ENCODE results near the gene PRPF8. TPM values are rescaled to one million over a fixed set of nuclear protein-coding genes. Genes with fewer than 3 reads are reported as not detected.

The PRPF8 gene
- total and polyA plus RNA-seq, 4 experiments from 2014 or later = 87.9 to 464 (median 327) TPM

GRCh38 chr17:1646199-1646875 lies 38.3 kb downstream of the PRPF8 start:
- CTCF ChIA-PET (ENCODE audit: partially characterized antibody) = interaction anchor here (1.3 to 1.7 kb wide), 2 partner anchors 15 to 75 kb away, joined by 3 read pairs; no protein-coding TSS in a partner anchor
- H3K4me3 Mint-ChIP-seq = peak overlapping the region in 2 of 8 donors; percentile 17 to 64
- intact Hi-C loops (cut with micrococcal nuclease) = loop anchor here (5.0 to 10.0 kb wide), 5 partner anchors 36 to 618 kb away; partner anchors contain the start of genes OVCA2, PRPF8 and TRARG1
- peaks cover under 1 to 10% of the 10 kb centered on the region in 2 donors for H3K36me3 Mint-ChIP-seq
- no peaks in the 10 kb centered on the region for H3K27me3 Mint-ChIP-seq
- H3K4me1 ChIP-seq (ENCODE audit: insufficient read depth, low read length) = peaks cover 28% of the 10 kb centered on the region
- H3K36me3 ChIP-seq (ENCODE audit: insufficient read depth, low read length) = peaks cover 7% of the 10 kb centered on the region
- DNase-seq = no peak
- H3K9me3 Mint-ChIP-seq = no peaks in the 10 kb centered on the region
- no peaks in the 10 kb centered on the region for H3K9me3 ChIP-seq (ENCODE audit: control insufficient read depth in 1 of 2, low read length in 2 of 2)
- peaks cover 7 to 24% (median 16%) of the 10 kb centered on the region in 4 donors for H3K4me1 Mint-ChIP-seq
- H3K27ac Mint-ChIP-seq = peak overlapping the region in 1 of 7 donors; percentile 90
- no peaks in the 10 kb centered on the region for H3K27me3 ChIP-seq (ENCODE audit: insufficient read depth, low read length)
- H3K4me3 ChIP-seq (ENCODE audit: low read length in 2 of 2) = no peak overlapping the region
- POLR2A ChIA-PET (ENCODE audit: partially characterized antibody) = interaction anchor here (1.1 to 1.7 kb wide), 2 partner anchors 17 to 38 kb away, joined by 3 to 6 read pairs; partner anchors contain the start of gene PRPF8
- no peak overlapping the region for H3K27ac ChIP-seq (ENCODE audit: low read depth, low read length)

- Mint-ChIP-seq H3K36me3 (peaks cover 0 to 1% of the 10 kb centered on the region in 2 donors), H3K27me3 (no peaks in the 10 kb centered on the region), H3K4me1 (peaks cover 9 to 27% (median 17%) of the 10 kb centered on the region in 4 donors), H3K27ac (peak within 1 kb of the TSS in 1 of 7 donors; percentile 90), H3K4me3 (peak within 1 kb of the TSS in 5 of 8 donors; percentile 70 to 94 (median 84)), H3K9me3 (no peaks in the 10 kb centered on the region)
- no peaks in the 10 kb centered on the region for H3K36me3 ChIP-seq (ENCODE audit: insufficient read depth, low read length)
- DNase-seq = no peak
- H3K27ac ChIP-seq (ENCODE audit: low read depth, low read length) = no peak within 1 kb of the TSS
- POLR2A ChIA-PET (ENCODE audit: partially characterized antibody) = interaction anchor here (1.1 to 1.7 kb wide), 2 partner anchors 16 to 39 kb away, joined by 3 to 6 read pairs; partner anchors contain the start of gene PRPF8
- H3K27me3 ChIP-seq (ENCODE audit: insufficient read depth, low read length) = no peaks in the 10 kb centered on the region
- CTCF ChIA-PET (ENCODE audit: partially characterized antibody) = interaction anchor here (1.3 to 1.7 kb wide), 2 partner anchors 14 to 76 kb away, joined by 3 read pairs; no protein-coding TSS in a partner anchor
- H3K4me3 ChIP-seq (ENCODE audit: low read length in 2 of 2) = no peak within 1 kb of the TSS
- peaks cover 28% of the 10 kb centered on the region for H3K4me1 ChIP-seq (ENCODE audit: insufficient read depth, low read length)
- intact Hi-C loops (cut with micrococcal nuclease) = loop anchor here (5.0 to 10.0 kb wide), 5 partner anchors 37 to 619 kb away; partner anchors contain the start of genes OVCA2, PRPF8 and TRARG1
- H3K9me3 ChIP-seq (ENCODE audit: control insufficient read depth in 1 of 2, low read length in 2 of 2) = no peaks in the 10 kb centered on the region
Measured at GRCh38 chr17:1645207-1646171, 39.2 kb downstream of the PRPF8 start, which contains the start of gene SCARF1. TSS of gene SCARF1 (minus strand) at chr17:1645732. CDS start at chr17:1645697, 35 bp downstream.

GRCh38 chr17:1644493-1645206 lies 40.0 kb downstream of the PRPF8 start:
- Histone ChIP-seq H3K4me3 (ENCODE audit: low read length in 2 of 2) (no peak overlapping the region), H3K4me1 (ENCODE audit: insufficient read depth, low read length) (peaks cover 21% of the 10 kb centered on the region), H3K36me3 (ENCODE audit: insufficient read depth, low read length) (no peaks in the 10 kb centered on the region), H3K27me3 (ENCODE audit: insufficient read depth, low read length) (no peaks in the 10 kb centered on the region), H3K9me3 (ENCODE audit: control insufficient read depth in 1 of 2, low read length in 2 of 2) (no peaks in the 10 kb centered on the region), H3K27ac (ENCODE audit: low read depth, low read length) (no peak overlapping the region)
- Mint-ChIP-seq H3K4me1 (peaks cover 5 to 27% (median 14%) of the 10 kb centered on the region in 4 donors), H3K36me3 (peaks cover 0 to 1% of the 10 kb centered on the region in 2 donors), H3K27ac (peak overlapping the region in 6 of 7 donors; percentile 8 to 90 (median 27)), H3K9me3 (no peaks in the 10 kb centered on the region), H3K4me3 (peak overlapping the region; percentile 69 to 94 (median 80)), H3K27me3 (no peaks in the 10 kb centered on the region)
- no peak for DNase-seq
- ChIA-PET CTCF (ENCODE audit: partially characterized antibody) (no interaction called here), POLR2A (ENCODE audit: partially characterized antibody) (interaction anchor here (0.7 to 1.4 kb wide), 2 partner anchors 16 to 748 kb away, joined by 3 to 4 read pairs; partner anchors contain the start of gene SLC43A2)
- intact Hi-C loops (cut with micrococcal nuclease) = loop anchor here (5.0 to 10.0 kb wide), 5 partner anchors 38 to 620 kb away; partner anchors contain the start of genes OVCA2, PRPF8 and TRARG1

GRCh38 chr17:1643999-1644492 lies 40.6 kb downstream of the PRPF8 start:
- H3K4me3 Mint-ChIP-seq = peak overlapping the region; percentile 69 to 94 (median 80)
- H3K36me3 Mint-ChIP-seq = peaks cover 0 to 1% of the 10 kb centered on the region in 2 donors
- no peak for DNase-seq
- H3K27me3 Mint-ChIP-seq = no peaks in the 10 kb centered on the region
- Histone ChIP-seq H3K9me3 (ENCODE audit: control insufficient read depth in 1 of 2, low read length in 2 of 2) (no peaks in the 10 kb centered on the region), H3K4me3 (ENCODE audit: low read length in 2 of 2) (peak overlapping the region in 1 of 2 donors; percentile 58), H3K36me3 (ENCODE audit: insufficient read depth, low read length) (no peaks in the 10 kb centered on the region), H3K27ac (ENCODE audit: low read depth, low read length) (peak overlapping the region; percentile 4), H3K4me1 (ENCODE audit: insufficient read depth, low read length) (peaks cover 21% of the 10 kb centered on the region), H3K27me3 (ENCODE audit: insufficient read depth, low read length) (no peaks in the 10 kb centered on the region)
- intact Hi-C loops (cut with micrococcal nuclease) = loop anchor here (10.0 kb wide), 2 partner anchors 401 to 621 kb away; partner anchors contain the start of gene OVCA2
- ChIA-PET POLR2A (ENCODE audit: partially characterized antibody) (interaction anchor here (0.7 to 1.4 kb wide), 2 partner anchors 16 to 749 kb away, joined by 3 to 4 read pairs; partner anchors contain the start of gene SLC43A2), CTCF (ENCODE audit: partially characterized antibody) (no interaction called here)
- peak overlapping the region in 6 of 7 donors; percentile 8 to 90 (median 50) for H3K27ac Mint-ChIP-seq
- H3K9me3 Mint-ChIP-seq = no peaks in the 10 kb centered on the region
- peaks cover 5 to 27% (median 14%) of the 10 kb centered on the region in 4 donors for H3K4me1 Mint-ChIP-seq

GRCh38 chr17:1643293-1643998 lies 41.2 kb downstream of the PRPF8 start:
- no peaks in the 10 kb centered on the region for H3K9me3 ChIP-seq (ENCODE audit: control insufficient read depth in 1 of 2, low read length in 2 of 2)
- DNase-seq = peak; percentile 74 to 86 (median 78)
- peak overlapping the region in 1 of 2 donors; percentile 58 for H3K4me3 ChIP-seq (ENCODE audit: low read length in 2 of 2)
- ChIA-PET POLR2A (ENCODE audit: partially characterized antibody) (interaction anchor here (0.5 to 1.4 kb wide), 2 partner anchors 15 to 297 kb away, joined by 3 to 4 read pairs; partner anchors contain the start of gene SLC43A2), CTCF (ENCODE audit: partially characterized antibody) (no interaction called here)
- peak overlapping the region; percentile 4 for H3K27ac ChIP-seq (ENCODE audit: low read depth, low read length)
- intact Hi-C loops (cut with micrococcal nuclease) = loop anchor here (10.0 kb wide), 2 partner anchors 401 to 621 kb away; partner anchors contain the start of gene OVCA2
- H3K27ac Mint-ChIP-seq = peak overlapping the region in 1 of 7 donors; percentile 90
- no peaks in the 10 kb centered on the region for H3K9me3 Mint-ChIP-seq
- peak overlapping the region in 3 of 8 donors; percentile 69 to 82 (median 70) for H3K4me3 Mint-ChIP-seq
- no peaks in the 10 kb centered on the region for H3K36me3 ChIP-seq (ENCODE audit: insufficient read depth, low read length)
- no peaks in the 10 kb centered on the region for H3K27me3 Mint-ChIP-seq
- peaks cover 19% of the 10 kb centered on the region for H3K4me1 ChIP-seq (ENCODE audit: insufficient read depth, low read length)
- H3K27me3 ChIP-seq (ENCODE audit: insufficient read depth, low read length) = no peaks in the 10 kb centered on the region
- peaks cover 0 to 1% of the 10 kb centered on the region in 2 donors for H3K36me3 Mint-ChIP-seq
- H3K4me1 Mint-ChIP-seq = peaks cover 5 to 27% (median 14%) of the 10 kb centered on the region in 4 donors
